HepG2 (cell line): ENCODE measurements around the gene OS9. TPM values are rescaled to one million over a fixed set of nuclear protein-coding genes. Genes with fewer than 3 reads are reported as not detected.

ENCODE experiments used
- ATAC-seq: fragments of 200-7000 bp; cut with Tn5 transposase; 3 replicates; pipeline ENCODE4 v1.9.1; 2020; ENCODE audit warnings: mild to moderate bottlenecking, moderate library complexity
- BruUV-seq: library from RNA; stranded (reverse); fragments of 400-500 nt; replicated peaks from 2 replicates; lab custom pipeline; 2021; lab: Mats Ljungman, UMichigan
- CTCF ChIA-PET: fragments of 300-600 bp; formaldehyde crosslinking; extraction: SDS; loops from one replicate; lab custom pipeline; 2021; ENCODE audit warnings: low total read pairs, inconsistent platforms, low intra/inter-chr PET ratio; lab: Yijun Ruan, JAX
- POLR2A ChIA-PET: fragments of 350-600 bp; sonication (Branson Sonifier 250); formaldehyde crosslinking; loops from one replicate; lab custom pipeline; 2020; ENCODE audit warnings: antibody characterized with exemption, inconsistent platforms; lab: Yijun Ruan, JAX
- DNase-seq: peaks from one replicate; pipeline ENCODE4 v3.0.0-alpha.2; 2015; ENCODE audit warnings: low spot score
- FAIRE-seq: peaks from 3 replicates; lab custom pipeline; 2011; peaks lifted over from hg19 to GRCh38; lab: Jason Lieb, UNC
- H2AFZ ChIP-seq: one replicate; pipeline ENCODE4 v1.6.1; 2011; ENCODE audit warnings: low read length, inconsistent platforms
- H3K27ac ChIP-seq: fragments of 300-600 bp; 3 replicates; pipeline ENCODE4 v1.8.0; 2011; ENCODE audit warnings: mixed run types, mild to moderate bottlenecking, mixed read lengths, low read length, inconsistent platforms; ENCODE audit not compliant: insufficient read depth; ENCODE audit errors: extremely low read length
- H3K27me3 ChIP-seq, 2 experiments: fragments of 200-600 bp in 1 of 2; 2 replicates in 1 of 2; 3 replicates in 1 of 2; pipeline versions ENCODE4 v1.6.0 to v1.8.0; 2011; ENCODE audit warnings: low read length in 2 of 2, mild to moderate bottlenecking in 2 of 2, moderate library complexity in 2 of 2, inconsistent platforms in 1 of 2; ENCODE audit not compliant: insufficient read depth in 2 of 2, control insufficient read depth in 1 of 2
- H3K36me3 ChIP-seq, 2 experiments: fragments of 200-600 bp in 1 of 2; replicated peaks in 1 of 2; 2 replicates in 1 of 2; 3 replicates in 1 of 2; pipeline versions ENCODE4 v1.5.1 to v1.8.0; 2011; ENCODE audit warnings: low read length in 2 of 2, inconsistent platforms in 1 of 2; ENCODE audit not compliant: insufficient read depth in 2 of 2, control insufficient read depth in 1 of 2
- H3K4me1 ChIP-seq: 2 replicates; pipeline ENCODE4 v1.5.1; 2012; ENCODE audit warnings: low read length, inconsistent platforms; ENCODE audit not compliant: insufficient read depth
- H3K4me2 ChIP-seq: 2 replicates; pipeline ENCODE4 v1.6.0; 2011; ENCODE audit warnings: low read depth, low read length, inconsistent platforms
- H3K4me3 ChIP-seq, 3 experiments: fragments of 200-600 bp in 1 of 3; sonication (generic), shearing (Covaris generic) in 1 of 3; replicated peaks in 1 of 3; 2 replicates each; pipeline ENCODE4 v1.5.1; 2011 to 2016; ENCODE audit warnings: low read length in 3 of 3, inconsistent platforms in 2 of 3, low read depth in 2 of 3, mild to moderate bottlenecking in 2 of 3, control low read depth in 1 of 3, mixed read lengths in 1 of 3; ENCODE audit not compliant: insufficient read depth in 1 of 3
- H3K79me2 ChIP-seq: one replicate; pipeline ENCODE4 v1.6.1; 2011; ENCODE audit warnings: low read length, inconsistent platforms; ENCODE audit not compliant: insufficient read depth
- H3K9ac ChIP-seq: 2 replicates; pipeline ENCODE4 v1.6.0; 2011; ENCODE audit warnings: mild to moderate bottlenecking, low read depth, low read length, inconsistent platforms; ENCODE audit not compliant: insufficient read depth
- H3K9me3 ChIP-seq: 2 replicates; pipeline ENCODE4 v1.5.1; 2012; ENCODE audit warnings: mild to moderate bottlenecking, low read length
- H4K20me1 ChIP-seq: 2 replicates; pipeline ENCODE4 v1.6.0; 2011; ENCODE audit warnings: inconsistent platforms, mild to moderate bottlenecking, low read length, moderate library complexity; ENCODE audit not compliant: insufficient read depth
- ATRX ChIP-seq: sonication (generic); formaldehyde crosslinking; IDR thresholded peaks from 2 replicates; pipeline ENCODE4 v1.4.0; 2020; ENCODE audit warnings: missing genetic modification reagents, borderline replicate concordance
- FIP1L1 ChIP-seq: fragments of 200-400 bp; formaldehyde crosslinking; IDR thresholded peaks from 2 replicates; pipeline ENCODE4 v1.6.1; 2018; ENCODE audit warnings: low read depth, mild to moderate bottlenecking, low read length, moderate library complexity, borderline replicate concordance; ENCODE audit not compliant: insufficient read depth
- MAFG ChIP-seq: sonication (generic); formaldehyde crosslinking; IDR thresholded peaks from 2 replicates; pipeline ENCODE4 v1.5.1; 2020; ENCODE audit warnings: mild to moderate bottlenecking, missing genetic modification reagents
- NFATC3 ChIP-seq: sonication (generic); formaldehyde crosslinking; IDR thresholded peaks from 2 replicates; pipeline ENCODE4 v1.5.1; 2020; ENCODE audit warnings: mild to moderate bottlenecking, missing genetic modification reagents
- SETDB1 ChIP-seq: sonication (generic); formaldehyde crosslinking; IDR thresholded peaks from 2 replicates; pipeline ENCODE4 v1.5.1; 2020; ENCODE audit warnings: missing genetic modification reagents, mild to moderate bottlenecking, borderline replicate concordance
- ZNF383 ChIP-seq: sonication (generic); formaldehyde crosslinking; IDR thresholded peaks from 2 replicates; pipeline ENCODE4 v1.4.0; 2020; ENCODE audit warnings: missing genetic modification reagents, mild to moderate bottlenecking, borderline replicate concordance
- ZNF460 ChIP-seq: sonication (generic); formaldehyde crosslinking; IDR thresholded peaks from 2 replicates; pipeline ENCODE4 v1.5.1; 2020; ENCODE audit warnings: missing genetic modification reagents, mild to moderate bottlenecking, borderline replicate concordance
- ZNF547 ChIP-seq: sonication (generic); formaldehyde crosslinking; IDR thresholded peaks from 2 replicates; pipeline ENCODE4 v1.5.1; 2020; ENCODE audit warnings: mild to moderate bottlenecking, missing genetic modification reagents
- ZNF746 ChIP-seq: sonication (generic); formaldehyde crosslinking; IDR thresholded peaks from 2 replicates; pipeline ENCODE4 v1.8.0; 2022; ENCODE audit warnings: mild to moderate bottlenecking, missing genetic modification reagents
- ZNF75D ChIP-seq: sonication (generic); formaldehyde crosslinking; IDR thresholded peaks from 2 replicates; pipeline ENCODE4 v1.8.1; 2023; ENCODE audit warnings: missing genetic modification reagents, mild to moderate bottlenecking, borderline replicate concordance
- ZSCAN12 ChIP-seq: sonication (generic); formaldehyde crosslinking; IDR thresholded peaks from 2 replicates; pipeline ENCODE4 v1.9.0; 2021; ENCODE audit warnings: mild to moderate bottlenecking, missing genetic modification reagents
- WGBS: methylation state at CpG from one replicate; pipeline ENCODE4 v1.1.6; 2017; ENCODE audit warnings: low lambda C conversion rate; 5-methylcytosine and 5-hydroxymethylcytosine counted together
- in situ Hi-C: cut with HindIII; loops from 2 replicates; pipeline ENCODE4 v1.10.0; 2017; ENCODE audit warnings: low pct_unique_long_range_greater_than_20kb; ENCODE audit not compliant: extremely low pct_ligation_motif_present
- intact Hi-C: fragments of 100-400 bp; cut with micrococcal nuclease; formaldehyde crosslinking; loops from one replicate; pipeline ENCODE4 v1.10.0; 2022; ENCODE audit not compliant: unreplicated experiment
- polyA plus RNA-seq, 8 experiments: library from polyadenylated mRNA; depleted of rRNA in 3 of 8; stranded (reverse) in 7 of 8; unstranded in 1 of 8; fragments of >200 nt; fragmentation: Illumina TruSeq in 4 of 8; extraction: Trizol in 4 of 8; gene quantifications; 2 replicates each; pipeline versions ENCODE4 v1.2.1 to v1.2.3, GENCODE V29; 2011 to 2016; ENCODE audit warnings: low read depth in 4 of 8, missing spikeins in 1 of 8, mixed read lengths in 1 of 8; ENCODE audit not compliant: insufficient read depth in 1 of 8
- total RNA-seq, 5 experiments: library from RNA; depleted of rRNA; stranded (reverse); fragments of >200 nt; fragmentation: Illumina TruSeq; extraction: Trizol; gene quantifications; 2 replicates each; pipeline ENCODE4 v1.2.3, GENCODE V29; 2016; ENCODE audit warnings: low read depth in 1 of 5
- TF ChIP-seq, protein P1 (sequence below): sonication (generic); formaldehyde crosslinking; IDR thresholded peaks from 2 replicates; pipeline ENCODE4 v1.4.0; 2020; ENCODE audit warnings: missing genetic modification reagents; ENCODE audit errors: not compliant biosample characterization
- TF ChIP-seq, protein P2 (sequence below): sonication (generic); formaldehyde crosslinking; IDR thresholded peaks from 2 replicates; pipeline ENCODE4 v1.4.0; 2020; ENCODE audit warnings: missing genetic modification reagents, borderline replicate concordance
- TF ChIP-seq, protein P3 (sequence below): sonication (generic); formaldehyde crosslinking; IDR thresholded peaks from 2 replicates; pipeline ENCODE4 v1.9.0; 2021; ENCODE audit warnings: missing genetic modification reagents, borderline replicate concordance
- TF ChIP-seq, protein P4 (sequence below): IDR thresholded peaks from 2 replicates; pipeline ENCODE4 v1.6.1; 2016; ENCODE audit warnings: mild to moderate bottlenecking, missing biosample characterization, missing genetic modification reagents
- TF ChIP-seq, protein P5 (sequence below): sonication (generic); formaldehyde crosslinking; IDR thresholded peaks from 2 replicates; pipeline ENCODE4 v1.8.1; 2023; ENCODE audit warnings: mild to moderate bottlenecking, missing genetic modification reagents

Gene OS9
- total and polyA plus RNA-seq, 2 of the 13 experiments (the other 11 are each of a cell fraction or from before 2014, with no cell fraction given): 156 to 206 TPM

DNA sequence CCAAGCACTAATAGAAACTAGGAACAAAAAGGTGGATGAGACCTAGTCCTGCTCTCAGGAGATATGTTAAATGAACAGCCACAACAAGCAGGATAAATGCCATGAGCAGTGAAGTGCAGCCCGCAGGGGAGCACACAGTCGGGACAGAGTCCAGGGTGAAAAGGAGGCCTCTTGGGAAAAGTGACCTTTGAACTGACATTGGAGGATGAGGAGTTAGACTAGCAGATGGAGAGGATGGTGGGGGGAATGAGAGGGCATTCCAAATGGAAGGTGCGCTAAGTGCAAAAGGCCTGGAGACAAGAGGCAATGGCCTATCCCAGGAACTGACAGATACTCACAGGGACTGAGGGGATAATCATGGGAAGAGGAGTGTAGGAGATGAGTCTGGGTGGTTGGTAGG is 4.5 kb downstream of the OS9 start (continued):
- TF ChIP-seq, protein P1, sequence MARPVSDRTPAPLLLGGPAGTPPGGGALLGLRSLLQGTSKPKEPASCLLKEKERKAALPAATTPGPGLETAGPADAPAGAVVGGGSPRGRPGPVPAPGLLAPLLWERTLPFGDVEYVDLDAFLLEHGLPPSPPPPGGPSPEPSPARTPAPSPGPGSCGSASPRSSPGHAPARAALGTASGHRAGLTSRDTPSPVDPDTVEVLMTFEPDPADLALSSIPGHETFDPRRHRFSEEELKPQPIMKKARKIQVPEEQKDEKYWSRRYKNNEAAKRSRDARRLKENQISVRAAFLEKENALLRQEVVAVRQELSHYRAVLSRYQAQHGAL (CRISPR knock-in tag): no peak
- TF ChIP-seq ZNF383 (CRISPR knock-in tag): no peak

DNA sequence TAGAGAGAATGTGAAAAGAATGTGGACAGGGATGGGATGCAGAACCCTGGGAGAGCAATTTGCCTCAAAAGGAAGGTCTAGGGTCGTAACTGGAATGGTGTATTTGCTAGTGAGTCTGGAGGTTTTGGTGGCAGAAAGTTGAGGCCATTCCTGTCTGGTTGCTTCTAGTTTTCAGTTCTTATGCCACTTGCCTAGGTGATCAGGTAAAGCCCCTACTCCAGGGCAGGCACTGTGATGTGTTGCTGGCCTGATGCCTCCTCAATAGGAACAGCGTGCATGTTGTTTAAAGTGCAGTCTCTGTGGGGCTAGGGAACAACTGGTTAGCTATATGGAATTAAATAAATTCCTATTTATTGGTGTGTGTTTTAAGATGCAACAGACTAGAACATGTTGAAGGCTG is 6.4 kb downstream of the OS9 start:
- Histone ChIP-seq H3K36me3 (peaks cover 8 to 22% of the 10 kb centered on the region in 2 experiments; a peak in 4 of 5 replicates), H2AFZ (no peak overlapping the region), H3K27ac (no peak overlapping the region), H3K79me2 (no peaks in the 10 kb centered on the region), H3K9me3 (no peaks in the 10 kb centered on the region), H3K27me3 (no peaks in the 10 kb centered on the region), H3K4me1 (peaks cover 29% of the 10 kb centered on the region), H4K20me1 (no peaks in the 10 kb centered on the region), H3K9ac (no peak overlapping the region), H3K4me2 (no peak overlapping the region), H3K4me3 (no peak overlapping the region)
- CTCF ChIA-PET: no interaction called here
- POLR2A ChIA-PET: no interaction called here
- DNase-seq: no peak
- no TSS peak for BruUV-seq
- no peak for FAIRE-seq
- WGBS: 92% methylated on average over 2 of the region's 2 CpGs
- in situ Hi-C loops (no loop called here), intact Hi-C loops (no loop called here)
- ATAC-seq: no peak
- no peak for TF ChIP-seq ZNF460 (CRISPR knock-in tag)
- TF ChIP-seq, protein P2, sequence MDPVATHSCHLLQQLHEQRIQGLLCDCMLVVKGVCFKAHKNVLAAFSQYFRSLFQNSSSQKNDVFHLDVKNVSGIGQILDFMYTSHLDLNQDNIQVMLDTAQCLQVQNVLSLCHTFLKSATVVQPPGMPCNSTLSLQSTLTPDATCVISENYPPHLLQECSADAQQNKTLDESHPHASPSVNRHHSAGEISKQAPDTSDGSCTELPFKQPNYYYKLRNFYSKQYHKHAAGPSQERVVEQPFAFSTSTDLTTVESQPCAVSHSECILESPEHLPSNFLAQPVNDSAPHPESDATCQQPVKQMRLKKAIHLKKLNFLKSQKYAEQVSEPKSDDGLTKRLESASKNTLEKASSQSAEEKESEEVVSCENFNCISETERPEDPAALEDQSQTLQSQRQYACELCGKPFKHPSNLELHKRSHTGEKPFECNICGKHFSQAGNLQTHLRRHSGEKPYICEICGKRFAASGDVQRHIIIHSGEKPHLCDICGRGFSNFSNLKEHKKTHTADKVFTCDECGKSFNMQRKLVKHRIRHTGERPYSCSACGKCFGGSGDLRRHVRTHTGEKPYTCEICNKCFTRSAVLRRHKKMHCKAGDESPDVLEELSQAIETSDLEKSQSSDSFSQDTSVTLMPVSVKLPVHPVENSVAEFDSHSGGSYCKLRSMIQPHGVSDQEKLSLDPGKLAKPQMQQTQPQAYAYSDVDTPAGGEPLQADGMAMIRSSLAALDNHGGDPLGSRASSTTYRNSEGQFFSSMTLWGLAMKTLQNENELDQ (CRISPR knock-in tag): no peak
- TF ChIP-seq FIP1L1: no peak
- TF ChIP-seq, protein P3, sequence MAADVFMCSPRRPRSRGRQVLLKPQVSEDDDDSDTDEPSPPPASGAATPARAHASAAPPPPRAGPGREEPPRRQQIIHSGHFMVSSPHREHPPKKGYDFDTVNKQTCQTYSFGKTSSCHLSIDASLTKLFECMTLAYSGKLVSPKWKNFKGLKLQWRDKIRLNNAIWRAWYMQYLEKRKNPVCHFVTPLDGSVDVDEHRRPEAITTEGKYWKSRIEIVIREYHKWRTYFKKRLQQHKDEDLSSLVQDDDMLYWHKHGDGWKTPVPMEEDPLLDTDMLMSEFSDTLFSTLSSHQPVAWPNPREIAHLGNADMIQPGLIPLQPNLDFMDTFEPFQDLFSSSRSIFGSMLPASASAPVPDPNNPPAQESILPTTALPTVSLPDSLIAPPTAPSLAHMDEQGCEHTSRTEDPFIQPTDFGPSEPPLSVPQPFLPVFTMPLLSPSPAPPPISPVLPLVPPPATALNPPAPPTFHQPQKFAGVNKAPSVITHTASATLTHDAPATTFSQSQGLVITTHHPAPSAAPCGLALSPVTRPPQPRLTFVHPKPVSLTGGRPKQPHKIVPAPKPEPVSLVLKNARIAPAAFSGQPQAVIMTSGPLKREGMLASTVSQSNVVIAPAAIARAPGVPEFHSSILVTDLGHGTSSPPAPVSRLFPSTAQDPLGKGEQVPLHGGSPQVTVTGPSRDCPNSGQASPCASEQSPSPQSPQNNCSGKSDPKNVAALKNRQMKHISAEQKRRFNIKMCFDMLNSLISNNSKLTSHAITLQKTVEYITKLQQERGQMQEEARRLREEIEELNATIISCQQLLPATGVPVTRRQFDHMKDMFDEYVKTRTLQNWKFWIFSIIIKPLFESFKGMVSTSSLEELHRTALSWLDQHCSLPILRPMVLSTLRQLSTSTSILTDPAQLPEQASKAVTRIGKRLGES (CRISPR knock-in tag): no peak
- TF ChIP-seq, protein P4, sequence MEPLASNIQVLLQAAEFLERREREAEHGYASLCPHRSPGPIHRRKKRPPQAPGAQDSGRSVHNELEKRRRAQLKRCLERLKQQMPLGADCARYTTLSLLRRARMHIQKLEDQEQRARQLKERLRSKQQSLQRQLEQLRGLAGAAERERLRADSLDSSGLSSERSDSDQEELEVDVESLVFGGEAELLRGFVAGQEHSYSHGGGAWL (CRISPR knock-in tag): no peak
- no peak for TF ChIP-seq SETDB1
- no peak for TF ChIP-seq ZNF547 (CRISPR knock-in tag)
- TF ChIP-seq NFATC3 (CRISPR knock-in tag): no peak
- TF ChIP-seq ATRX (CRISPR knock-in tag): no peak
- no peak for TF ChIP-seq ZSCAN12 (CRISPR knock-in tag)
- TF ChIP-seq MAFG: no peak
- no peak for TF ChIP-seq ZNF75D (CRISPR knock-in tag)
- TF ChIP-seq, protein P5, sequence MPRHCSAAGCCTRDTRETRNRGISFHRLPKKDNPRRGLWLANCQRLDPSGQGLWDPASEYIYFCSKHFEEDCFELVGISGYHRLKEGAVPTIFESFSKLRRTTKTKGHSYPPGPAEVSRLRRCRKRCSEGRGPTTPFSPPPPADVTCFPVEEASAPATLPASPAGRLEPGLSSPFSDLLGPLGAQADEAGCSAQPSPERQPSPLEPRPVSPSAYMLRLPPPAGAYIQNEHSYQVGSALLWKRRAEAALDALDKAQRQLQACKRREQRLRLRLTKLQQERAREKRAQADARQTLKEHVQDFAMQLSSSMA (CRISPR knock-in tag): no peak
- no peak for TF ChIP-seq ZNF746 (CRISPR knock-in tag)
